Measurements from ENCODE around the gene JARID2. TPM values are rescaled to one million over a fixed set of nuclear protein-coding genes. Genes with fewer than 3 reads are reported as not detected.

Gene JARID2
- total and polyA plus RNA-seq, 10 of the 15 experiments (the other 5 are each of a cell fraction or from before 2014, with no cell fraction given): 4.2 to 21.6 (median 11.7) TPM

DNA sequence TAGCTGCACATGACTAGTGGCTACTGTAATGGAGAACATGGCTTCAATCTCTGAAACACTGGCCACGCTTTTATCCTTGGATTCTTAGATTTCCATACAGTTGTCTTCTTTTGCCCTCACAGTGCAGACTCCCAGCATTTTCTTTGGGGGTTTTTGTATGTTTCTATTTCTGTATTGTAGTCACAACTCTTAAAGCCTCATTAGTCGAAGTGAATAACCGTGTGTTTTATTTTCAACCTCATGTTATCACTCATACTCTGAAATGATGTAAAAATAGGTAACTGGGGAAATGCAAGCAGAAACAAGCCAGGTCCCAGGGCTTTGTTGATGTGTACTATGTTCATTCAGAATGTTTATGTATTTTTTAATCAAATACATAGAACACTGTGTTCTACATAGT lies 162.9 kb downstream of the JARID2 start (continued):
- TF ChIP-seq, protein P1, sequence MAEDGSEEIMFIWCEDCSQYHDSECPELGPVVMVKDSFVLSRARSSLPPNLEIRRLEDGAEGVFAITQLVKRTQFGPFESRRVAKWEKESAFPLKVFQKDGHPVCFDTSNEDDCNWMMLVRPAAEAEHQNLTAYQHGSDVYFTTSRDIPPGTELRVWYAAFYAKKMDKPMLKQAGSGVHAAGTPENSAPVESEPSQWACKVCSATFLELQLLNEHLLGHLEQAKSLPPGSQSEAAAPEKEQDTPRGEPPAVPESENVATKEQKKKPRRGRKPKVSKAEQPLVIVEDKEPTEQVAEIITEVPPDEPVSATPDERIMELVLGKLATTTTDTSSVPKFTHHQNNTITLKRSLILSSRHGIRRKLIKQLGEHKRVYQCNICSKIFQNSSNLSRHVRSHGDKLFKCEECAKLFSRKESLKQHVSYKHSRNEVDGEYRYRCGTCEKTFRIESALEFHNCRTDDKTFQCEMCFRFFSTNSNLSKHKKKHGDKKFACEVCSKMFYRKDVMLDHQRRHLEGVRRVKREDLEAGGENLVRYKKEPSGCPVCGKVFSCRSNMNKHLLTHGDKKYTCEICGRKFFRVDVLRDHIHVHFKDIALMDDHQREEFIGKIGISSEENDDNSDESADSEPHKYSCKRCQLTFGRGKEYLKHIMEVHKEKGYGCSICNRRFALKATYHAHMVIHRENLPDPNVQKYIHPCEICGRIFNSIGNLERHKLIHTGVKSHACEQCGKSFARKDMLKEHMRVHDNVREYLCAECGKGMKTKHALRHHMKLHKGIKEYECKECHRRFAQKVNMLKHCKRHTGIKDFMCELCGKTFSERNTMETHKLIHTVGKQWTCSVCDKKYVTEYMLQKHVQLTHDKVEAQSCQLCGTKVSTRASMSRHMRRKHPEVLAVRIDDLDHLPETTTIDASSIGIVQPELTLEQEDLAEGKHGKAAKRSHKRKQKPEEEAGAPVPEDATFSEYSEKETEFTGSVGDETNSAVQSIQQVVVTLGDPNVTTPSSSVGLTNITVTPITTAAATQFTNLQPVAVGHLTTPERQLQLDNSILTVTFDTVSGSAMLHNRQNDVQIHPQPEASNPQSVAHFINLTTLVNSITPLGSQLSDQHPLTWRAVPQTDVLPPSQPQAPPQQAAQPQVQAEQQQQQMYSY (CRISPR knock-in tag; IDR thresholded peaks at IDR 0.05): no peak
- no peak for TF ChIP-seq ETV6 (conservative IDR thresholded peaks at IDR 0.05 in 1 of 2, IDR thresholded peaks at IDR 0.05 in 1 of 2; ENCODE audit: borderline replicate concordance in 1 of 2, low read depth in 1 of 2)
- TF ChIP-seq NFYB (IDR thresholded peaks at IDR 0.05; ENCODE audit: insufficient read depth, low read depth, low read length): no peak
- TF ChIP-seq ZNF687 (IDR thresholded peaks at IDR 0.05): no peak
- peak; percentile 39; the same call in 1 of the 2 replicates for TF ChIP-seq BACH1 (IDR thresholded peaks at IDR 0.05; ENCODE audit: borderline replicate concordance)
- no peak for TF ChIP-seq ZNF622 (IDR thresholded peaks at IDR 0.05)
- no peak for TF ChIP-seq RB1 (IDR thresholded peaks at IDR 0.05; ENCODE audit: borderline replicate concordance)
- no peak for TF ChIP-seq NR2F1 (conservative IDR thresholded peaks at IDR 0.05)
- TF ChIP-seq ZNF207 (IDR thresholded peaks at IDR 0.05; ENCODE audit: borderline replicate concordance): no peak
- TF ChIP-seq ZNF217 (IDR thresholded peaks at IDR 0.05): peak; percentile 49; the same call in 1 of the 2 replicates
- TF ChIP-seq NFXL1 (IDR thresholded peaks at IDR 0.05; ENCODE audit: borderline replicate concordance): no peak
- TF ChIP-seq MYC (IDR thresholded peaks at IDR 0.05; ENCODE audit: insufficient read depth, insufficient read length, insufficient replicate concordance, low read length, severe bottlenecking): no peak
- TF ChIP-seq STAT3 (IDR thresholded peaks at IDR 0.05; ENCODE audit: low read depth, low read length): no peak
- TF ChIP-seq, protein P2, sequence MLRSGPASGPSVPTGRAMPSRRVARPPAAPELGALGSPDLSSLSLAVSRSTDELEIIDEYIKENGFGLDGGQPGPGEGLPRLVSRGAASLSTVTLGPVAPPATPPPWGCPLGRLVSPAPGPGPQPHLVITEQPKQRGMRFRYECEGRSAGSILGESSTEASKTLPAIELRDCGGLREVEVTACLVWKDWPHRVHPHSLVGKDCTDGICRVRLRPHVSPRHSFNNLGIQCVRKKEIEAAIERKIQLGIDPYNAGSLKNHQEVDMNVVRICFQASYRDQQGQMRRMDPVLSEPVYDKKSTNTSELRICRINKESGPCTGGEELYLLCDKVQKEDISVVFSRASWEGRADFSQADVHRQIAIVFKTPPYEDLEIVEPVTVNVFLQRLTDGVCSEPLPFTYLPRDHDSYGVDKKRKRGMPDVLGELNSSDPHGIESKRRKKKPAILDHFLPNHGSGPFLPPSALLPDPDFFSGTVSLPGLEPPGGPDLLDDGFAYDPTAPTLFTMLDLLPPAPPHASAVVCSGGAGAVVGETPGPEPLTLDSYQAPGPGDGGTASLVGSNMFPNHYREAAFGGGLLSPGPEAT (IDR thresholded peaks at IDR 0.05; ENCODE audit: low read depth): peak; percentile 95; the same call in 1 of the 2 replicates
- TF ChIP-seq HCFC1 (IDR thresholded peaks at IDR 0.05; ENCODE audit: low read length): no peak
- TF ChIP-seq, protein P3, sequence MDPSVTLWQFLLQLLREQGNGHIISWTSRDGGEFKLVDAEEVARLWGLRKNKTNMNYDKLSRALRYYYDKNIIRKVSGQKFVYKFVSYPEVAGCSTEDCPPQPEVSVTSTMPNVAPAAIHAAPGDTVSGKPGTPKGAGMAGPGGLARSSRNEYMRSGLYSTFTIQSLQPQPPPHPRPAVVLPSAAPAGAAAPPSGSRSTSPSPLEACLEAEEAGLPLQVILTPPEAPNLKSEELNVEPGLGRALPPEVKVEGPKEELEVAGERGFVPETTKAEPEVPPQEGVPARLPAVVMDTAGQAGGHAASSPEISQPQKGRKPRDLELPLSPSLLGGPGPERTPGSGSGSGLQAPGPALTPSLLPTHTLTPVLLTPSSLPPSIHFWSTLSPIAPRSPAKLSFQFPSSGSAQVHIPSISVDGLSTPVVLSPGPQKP (IDR thresholded peaks at IDR 0.05; ENCODE audit: low read depth, low read length): no peak
- peak; percentile 94 for TF ChIP-seq MEF2B (IDR thresholded peaks at IDR 0.05; ENCODE audit: partially characterized antibody, poor library complexity, severe bottlenecking)
- peak; percentile 54; the same call in 1 of the 2 replicates for TF ChIP-seq EED (IDR thresholded peaks at IDR 0.05; ENCODE audit: low read depth)
- TF ChIP-seq CHD4 (IDR thresholded peaks at IDR 0.05): no peak
- TF ChIP-seq NR2C2 (IDR thresholded peaks at IDR 0.05; ENCODE audit: borderline replicate concordance, control insufficient read depth, insufficient read length, low read depth): no peak
- TF ChIP-seq KAT2A (conservative IDR thresholded peaks at IDR 0.05; ENCODE audit: control insufficient read depth, low read depth, low read length): no peak
